Thoracic aorta (tissue), 2 donors: ENCODE data around the gene TTN. TPM values are rescaled to one million over a fixed set of nuclear protein-coding genes. Genes with fewer than 3 reads are reported as not detected.
A peak's percentile ranks its signal among the peaks of the same experiment; 100 is the strongest.

Experiments
- ATAC-seq: fragments of 150-250 bp; one replicate; pipeline ENCODE4 v1.8.0; 2017; ENCODE audit warnings: low read depth; ENCODE audit not compliant: insufficient number of reproducible peaks, low FRiP score
- DNase-seq: peaks from one replicate; pipeline ENCODE4 v3.0.0-alpha.2; 2020; ENCODE audit warnings: low spot score
- H3K27ac ChIP-seq, 2 donors: fragments of 200-600 bp; sonication (generic); 1 replicate in 1 of 2; 2 replicates in 1 of 2; pipeline ENCODE4 v1.5.1; 2016; ENCODE audit warnings: mild to moderate bottlenecking in 2 of 2, moderate library complexity in 2 of 2
- H3K27me3 ChIP-seq: fragments of 200-600 bp; sonication (generic); replicated peaks from 2 replicates; pipeline ENCODE4 v1.6.0; 2016; ENCODE audit warnings: mild to moderate bottlenecking; ENCODE audit not compliant: insufficient read depth
- H3K36me3 ChIP-seq: fragments of 200-600 bp; sonication (generic); one replicate; pipeline ENCODE4 v1.5.1; 2016
- H3K4me1 ChIP-seq, 2 donors: fragments of 200-600 bp; sonication (generic); 1 replicate in 1 of 2; 2 replicates in 1 of 2; pipeline versions ENCODE4 v1.5.1 to v1.6.0; 2016; ENCODE audit warnings: low read depth in 2 of 2, mild to moderate bottlenecking in 1 of 2; ENCODE audit not compliant: control insufficient read depth in 1 of 2
- H3K4me3 ChIP-seq: fragments of 200-600 bp; sonication (generic); 2 replicates; pipeline ENCODE4 v1.5.1; 2016; ENCODE audit warnings: mild to moderate bottlenecking
- H3K9me3 ChIP-seq: fragments of 200-600 bp; sonication (generic); 2 replicates; pipeline ENCODE4 v1.5.1; 2016
- CTCF ChIP-seq: fragments of 200-600 bp; sonication (generic); IDR thresholded peaks from one replicate; pipeline ENCODE4 v1.5.1; 2019; ENCODE audit warnings: antibody characterized with exemption
- total RNA-seq, 2 donors: library from RNA; depleted of rRNA; stranded (reverse); fragments of >200 nt; gene quantifications; one replicate each; pipeline versions ENCODE4 v1.1.0 to v1.2.3, GENCODE V29; 2016

The TTN gene
- total RNA-seq, 2 donors from 2014 or later = 7.0 to 16.4 TPM

- H3K4me1 ChIP-seq = peaks cover 11 to 51% of the 10 kb centered on the region in 2 donors
- DNase-seq (no peak), ATAC-seq (peak; percentile 71)
- peak overlapping the region; percentile 57 to 58 for H3K27ac ChIP-seq
- H3K27me3 ChIP-seq = no peaks in the 10 kb centered on the region
- no peak for TF ChIP-seq CTCF
- H3K9me3 ChIP-seq = no peaks in the 10 kb centered on the region
- H3K4me3 ChIP-seq = peak overlapping the region; percentile 48
- no peaks in the 10 kb centered on the region for H3K36me3 ChIP-seq
Measured at GRCh38 chr2:178827739-178828485, 20.7 kb upstream of the TTN start.

- no peaks in the 10 kb centered on the region for H3K36me3 ChIP-seq
- H3K27me3 ChIP-seq = no peaks in the 10 kb centered on the region
- no peak for DNase-seq
- H3K4me1 ChIP-seq = peaks cover 11 to 51% of the 10 kb centered on the region in 2 donors
- H3K4me3 ChIP-seq = no peak overlapping the region
- peak overlapping the region; percentile 57 to 58 for H3K27ac ChIP-seq
- no peaks in the 10 kb centered on the region for H3K9me3 ChIP-seq
- TF ChIP-seq CTCF = no peak
- ATAC-seq = no peak
Measured at GRCh38 chr2:178827111-178827510, 19.9 kb upstream of the TTN start.

GRCh38 chr2:178825183-178825582 lies 18.0 kb upstream of the TTN start:
- no peaks in the 10 kb centered on the region for H3K9me3 ChIP-seq
- no peaks in the 10 kb centered on the region for H3K36me3 ChIP-seq
- no peak overlapping the region for H3K27ac ChIP-seq
- no peaks in the 10 kb centered on the region for H3K27me3 ChIP-seq
- H3K4me3 ChIP-seq = no peak overlapping the region
- DNase-seq (no peak), ATAC-seq (peak; percentile 40)
- peaks cover 11 to 48% of the 10 kb centered on the region in 2 donors for H3K4me1 ChIP-seq
- no peak for TF ChIP-seq CTCF

GRCh38 chr2:178824181-178824580 lies 17.0 kb upstream of the TTN start:
- H3K4me3 ChIP-seq = peak overlapping the region; percentile 2
- H3K27ac ChIP-seq = no peak overlapping the region
- ATAC-seq (no peak), DNase-seq (no peak)
- no peaks in the 10 kb centered on the region for H3K36me3 ChIP-seq
- no peak for TF ChIP-seq CTCF
- peaks cover 14 to 48% of the 10 kb centered on the region in 2 donors for H3K4me1 ChIP-seq
- H3K27me3 ChIP-seq = no peaks in the 10 kb centered on the region
- no peaks in the 10 kb centered on the region for H3K9me3 ChIP-seq

GRCh38 chr2:178819992-178820391 lies 12.8 kb upstream of the TTN start:
- no peak for DNase-seq
- no peaks in the 10 kb centered on the region for H3K9me3 ChIP-seq
- H3K4me1 ChIP-seq = peaks cover 7 to 28% of the 10 kb centered on the region in 2 donors
- peak overlapping the region in 1 of 2 donors; percentile 46 for H3K27ac ChIP-seq
- H3K27me3 ChIP-seq = no peaks in the 10 kb centered on the region
- ATAC-seq = no peak
- no peaks in the 10 kb centered on the region for H3K36me3 ChIP-seq
- no peak for TF ChIP-seq CTCF
- peak overlapping the region; percentile 32 for H3K4me3 ChIP-seq
